GM18858 (cell line): ENCODE measurements around the gene ASTL.

Experiments used
- ATAC-seq: cut with Tn5 transposase; IDR thresholded peaks from one replicate; pipeline ENCODE4 v1.9.1; 2021; ENCODE audit not compliant: unreplicated experiment

Gene ASTL

GRCh38 chr2:96113367-96113677 is 25.0 kb downstream of the ASTL start:
- no peak for ATAC-seq

GRCh38 chr2:96112501-96113366 is 25.6 kb downstream of the ASTL start:
- ATAC-seq, result no peak

- no peak for ATAC-seq
Measured at GRCh38 chr2:96111823-96112500, 26.3 kb downstream of the ASTL start.

GRCh38 chr2:96111257-96111640 is 27.1 kb downstream of the ASTL start:
- ATAC-seq, result no peak

GRCh38 chr2:96110621-96111256 is 27.6 kb downstream of the ASTL start:
- no peak for ATAC-seq

- ATAC-seq, result no peak
Measured at GRCh38 chr2:96109931-96110511, 28.3 kb downstream of the ASTL start.

GRCh38 chr2:96109361-96109680 is 29.0 kb downstream of the ASTL start:
- no peak for ATAC-seq

GRCh38 chr2:96108541-96109360 is 29.6 kb downstream of the ASTL start:
- no peak for ATAC-seq

GRCh38 chr2:96108151-96108540 is 30.2 kb downstream of the ASTL start:
- no peak for ATAC-seq

- no peak for ATAC-seq
Measured at GRCh38 chr2:96107708-96108065, 30.6 kb downstream of the ASTL start.

- no peak for ATAC-seq
Measured at GRCh38 chr2:96106991-96107707, 31.2 kb downstream of the ASTL start.

- ATAC-seq, result no peak
Measured at GRCh38 chr2:96105994-96106715, 32.1 kb downstream of the ASTL start.

- ATAC-seq, result no peak
Measured at GRCh38 chr2:96105152-96105915, 33.0 kb downstream of the ASTL start.

- no peak for ATAC-seq
Measured at GRCh38 chr2:96104487-96104861, 33.8 kb downstream of the ASTL start.

GRCh38 chr2:96103761-96104486 is 34.4 kb downstream of the ASTL start:
- no peak for ATAC-seq

- no peak for ATAC-seq
Measured at GRCh38 chr2:96103187-96103601, 35.1 kb downstream of the ASTL start.

- ATAC-seq, result no peak
Measured at GRCh38 chr2:96102596-96103186, 35.6 kb downstream of the ASTL start.

- no peak for ATAC-seq
Measured at GRCh38 chr2:96100893-96101304, 37.4 kb downstream of the ASTL start.
